Chondrocyte (in vitro differentiated cells): ENCODE data around the gene LARGE1. TPM values are rescaled to one million over a fixed set of nuclear protein-coding genes. Genes with fewer than 3 reads are reported as not detected.

Experiments used
- DNase-seq: peaks from one replicate; pipeline ENCODE4 v3.0.0; 2021; ENCODE audit warnings: mixed read lengths, low spot score
- H3K27ac Mint-ChIP-seq: one replicate; pipeline ENCODE4 v1.8.0; 2021; ENCODE audit warnings: mild to moderate bottlenecking, moderate library complexity, mixed read lengths; ENCODE audit not compliant: unreplicated experiment
- H3K27me3 Mint-ChIP-seq: 2 replicates; pipeline ENCODE4 v1.8.0; 2021; ENCODE audit warnings: low read depth, mixed read lengths
- H3K36me3 Mint-ChIP-seq: 2 replicates; pipeline ENCODE4 v1.8.0; 2021; ENCODE audit warnings: low read depth, mixed read lengths
- H3K4me1 Mint-ChIP-seq: 2 replicates; pipeline ENCODE4 v1.8.0; 2021; ENCODE audit warnings: low read depth, mild to moderate bottlenecking, mixed read lengths
- H3K4me3 Mint-ChIP-seq: one replicate; pipeline ENCODE4 v1.8.0; 2021; ENCODE audit warnings: mild to moderate bottlenecking, moderate library complexity, mixed read lengths; ENCODE audit not compliant: unreplicated experiment
- H3K9me3 Mint-ChIP-seq: 2 replicates; pipeline ENCODE4 v1.8.0; 2021; ENCODE audit warnings: low read depth, mixed read lengths
- total RNA-seq: library from RNA; stranded (reverse); gene quantifications from 3 replicates; pipeline ENCODE4 v1.2.1, GENCODE V29; 2021
- TF ChIP-seq, protein P1 (sequence below): fragments of 200-600 bp; sonication (generic); IDR thresholded peaks from 2 replicates; pipeline ENCODE4 v1.5.0; 2021; ENCODE audit warnings: antibody characterized with exemption, mild to moderate bottlenecking, moderate library complexity

The LARGE1 gene
- total RNA-seq, 1 donor from 2014 or later, result 21.3 TPM

DNA sequence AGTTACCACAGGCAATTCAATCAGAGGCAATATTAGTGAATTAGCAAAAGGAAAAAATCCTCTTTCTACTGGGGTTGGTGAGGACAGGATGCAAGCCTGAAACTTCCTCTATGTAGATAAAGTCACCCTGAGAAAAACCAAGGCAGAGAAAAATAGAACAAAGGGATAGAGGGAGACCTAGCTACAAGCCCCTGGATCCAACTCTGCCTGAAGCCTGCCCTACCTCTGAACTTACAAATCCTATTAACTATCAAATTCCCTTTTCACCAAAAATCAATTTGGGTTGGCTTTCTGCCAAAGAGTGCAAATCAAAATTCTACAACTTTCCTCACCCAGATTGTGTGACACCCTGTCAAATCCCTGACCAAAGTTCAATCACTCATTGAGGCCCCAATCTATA, 161.3 kb downstream of the LARGE1 start:
- peaks cover 2% of the 10 kb centered on the region for H3K36me3 Mint-ChIP-seq
- TF ChIP-seq, protein P1, sequence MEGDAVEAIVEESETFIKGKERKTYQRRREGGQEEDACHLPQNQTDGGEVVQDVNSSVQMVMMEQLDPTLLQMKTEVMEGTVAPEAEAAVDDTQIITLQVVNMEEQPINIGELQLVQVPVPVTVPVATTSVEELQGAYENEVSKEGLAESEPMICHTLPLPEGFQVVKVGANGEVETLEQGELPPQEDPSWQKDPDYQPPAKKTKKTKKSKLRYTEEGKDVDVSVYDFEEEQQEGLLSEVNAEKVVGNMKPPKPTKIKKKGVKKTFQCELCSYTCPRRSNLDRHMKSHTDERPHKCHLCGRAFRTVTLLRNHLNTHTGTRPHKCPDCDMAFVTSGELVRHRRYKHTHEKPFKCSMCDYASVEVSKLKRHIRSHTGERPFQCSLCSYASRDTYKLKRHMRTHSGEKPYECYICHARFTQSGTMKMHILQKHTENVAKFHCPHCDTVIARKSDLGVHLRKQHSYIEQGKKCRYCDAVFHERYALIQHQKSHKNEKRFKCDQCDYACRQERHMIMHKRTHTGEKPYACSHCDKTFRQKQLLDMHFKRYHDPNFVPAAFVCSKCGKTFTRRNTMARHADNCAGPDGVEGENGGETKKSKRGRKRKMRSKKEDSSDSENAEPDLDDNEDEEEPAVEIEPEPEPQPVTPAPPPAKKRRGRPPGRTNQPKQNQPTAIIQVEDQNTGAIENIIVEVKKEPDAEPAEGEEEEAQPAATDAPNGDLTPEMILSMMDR, result no peak
- no peaks in the 10 kb centered on the region for H3K9me3 Mint-ChIP-seq
- no peak for DNase-seq
- H3K27ac Mint-ChIP-seq, result no peak overlapping the region
- no peak overlapping the region for H3K4me3 Mint-ChIP-seq
- peaks cover 6% of the 10 kb centered on the region for H3K4me1 Mint-ChIP-seq
- H3K27me3 Mint-ChIP-seq, result no peaks in the 10 kb centered on the region

DNA sequence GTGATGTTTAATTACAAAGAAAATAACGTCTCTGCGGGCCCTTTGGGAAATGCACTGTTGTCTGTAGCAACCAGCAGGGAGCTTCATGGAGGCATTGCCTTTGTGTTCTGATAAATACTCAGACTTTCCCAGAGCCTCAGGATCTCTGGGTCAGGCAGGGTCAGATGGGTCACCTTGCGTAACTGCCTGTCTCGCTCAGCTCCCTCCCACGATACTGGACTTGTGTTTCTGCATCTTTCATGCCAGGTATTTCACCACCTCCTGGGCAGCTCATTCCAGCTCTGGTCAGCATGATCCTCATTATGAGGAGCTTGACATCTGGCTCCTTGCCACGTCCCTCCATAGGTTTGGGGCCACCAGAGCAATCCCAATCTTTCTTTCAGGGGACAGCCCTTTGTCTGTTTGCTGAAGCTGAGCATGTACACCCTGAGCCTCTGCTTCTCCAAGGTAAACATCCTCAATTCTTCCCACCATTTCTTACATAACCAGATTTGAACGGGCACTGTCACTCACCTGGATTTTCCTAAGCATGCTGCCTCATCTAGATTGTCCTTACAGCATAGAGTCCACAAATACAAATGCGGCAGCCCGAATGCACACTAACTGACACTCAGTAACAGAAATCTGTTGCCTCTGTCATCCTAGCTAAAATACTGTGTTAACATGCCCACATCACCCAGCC, 162.3 kb downstream of the LARGE1 start:
- Mint-ChIP-seq H3K36me3 (peaks cover 2% of the 10 kb centered on the region), H3K27me3 (no peaks in the 10 kb centered on the region), H3K4me3 (no peak overlapping the region), H3K4me1 (peaks cover 3% of the 10 kb centered on the region), H3K27ac (no peak overlapping the region), H3K9me3 (peaks cover 2% of the 10 kb centered on the region)
- TF ChIP-seq, protein P1, result no peak
- no peak for DNase-seq

DNA sequence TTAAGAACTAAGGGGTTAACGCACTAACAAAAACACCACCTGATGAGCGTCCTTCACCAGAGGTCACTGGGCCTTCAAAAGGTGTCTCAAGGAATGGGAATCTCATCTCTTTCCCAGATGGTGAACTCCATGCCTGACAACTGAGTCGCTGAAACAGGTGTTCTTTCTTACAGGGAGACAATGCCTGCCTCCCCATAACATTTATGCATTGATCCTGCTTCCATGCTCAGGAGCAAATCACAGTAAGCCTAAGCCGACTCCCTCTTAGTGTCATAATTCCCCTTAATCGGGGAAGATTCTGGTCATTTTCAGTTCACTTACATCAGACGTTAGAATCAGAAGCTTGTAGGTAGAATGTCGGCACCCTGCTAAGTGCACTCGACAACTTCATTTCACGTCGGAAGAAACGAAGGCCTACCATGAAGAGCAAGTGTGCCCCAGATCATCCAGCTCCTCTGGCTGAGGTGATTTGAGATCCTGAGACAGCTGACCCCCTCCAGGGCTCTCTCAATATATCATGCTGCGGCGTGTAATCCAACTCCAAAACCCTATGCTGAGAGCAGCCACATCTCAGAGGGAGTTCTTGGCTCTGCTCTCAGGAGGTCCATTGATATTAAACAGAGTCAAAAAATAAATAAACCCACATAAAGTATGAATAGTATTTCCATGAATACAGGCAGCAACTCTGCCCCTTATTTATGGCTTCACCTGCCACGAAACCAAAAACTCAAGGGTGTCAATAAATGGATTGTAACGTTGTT, 163.1 kb downstream of the LARGE1 start:
- TF ChIP-seq, protein P1, result no peak
- H3K36me3 Mint-ChIP-seq, result peaks cover 2% of the 10 kb centered on the region
- H3K4me1 Mint-ChIP-seq, result peaks cover 3% of the 10 kb centered on the region
- DNase-seq, result no peak
- no peaks in the 10 kb centered on the region for H3K27me3 Mint-ChIP-seq
- H3K27ac Mint-ChIP-seq, result no peak overlapping the region
- H3K4me3 Mint-ChIP-seq, result no peak overlapping the region
- H3K9me3 Mint-ChIP-seq, result peaks cover 2% of the 10 kb centered on the region

DNA sequence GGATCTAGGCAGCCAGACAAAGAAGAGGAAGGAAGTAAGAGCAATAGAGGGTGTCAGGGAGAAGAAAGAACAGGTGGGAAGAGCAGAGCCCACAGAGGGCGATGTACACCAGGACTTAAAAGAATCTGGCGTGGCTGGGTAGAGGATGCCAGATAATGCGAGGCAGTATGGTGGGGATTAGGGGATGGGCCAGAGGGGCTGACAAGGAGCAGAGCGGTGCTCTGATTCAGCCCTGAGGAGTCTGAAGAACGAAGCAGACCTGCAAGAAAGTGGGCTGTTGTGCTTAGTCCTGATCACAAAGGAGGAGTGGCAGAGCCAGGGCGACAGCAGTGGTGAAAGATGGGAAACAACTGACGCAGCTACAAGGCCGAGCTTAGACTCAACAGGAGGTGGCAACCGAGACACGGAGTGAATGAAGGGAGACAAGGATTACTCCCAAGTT, 163.7 kb downstream of the LARGE1 start:
- TF ChIP-seq, protein P1, result no peak
- Mint-ChIP-seq H3K9me3 (peaks cover 2% of the 10 kb centered on the region), H3K27ac (no peak overlapping the region), H3K27me3 (no peaks in the 10 kb centered on the region), H3K36me3 (peaks cover 2% of the 10 kb centered on the region), H3K4me1 (peaks cover 3% of the 10 kb centered on the region), H3K4me3 (no peak overlapping the region)
- DNase-seq, result no peak

DNA sequence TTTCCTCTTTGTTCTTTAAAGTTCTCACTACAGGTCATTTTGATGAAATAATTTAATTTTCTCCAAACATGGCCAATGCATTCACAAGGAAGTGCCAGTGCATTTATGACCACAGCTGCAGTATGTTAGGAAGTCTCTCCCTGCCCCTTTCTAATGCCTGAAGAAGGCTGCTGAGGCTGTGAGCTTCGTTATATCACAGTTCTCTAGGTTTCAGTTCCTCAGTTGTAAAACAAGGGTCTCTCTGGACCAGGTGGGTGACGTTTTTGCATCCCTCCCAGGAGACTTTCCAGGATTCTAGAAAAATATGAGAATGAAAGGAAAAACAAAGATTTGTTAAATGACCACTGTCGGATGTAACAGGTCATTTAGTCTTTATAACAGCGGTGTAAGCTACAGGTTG, 171.6 kb downstream of the LARGE1 start:
- TF ChIP-seq, protein P1, result no peak
- H3K4me3 Mint-ChIP-seq, result no peak overlapping the region
- DNase-seq, result no peak
- H3K4me1 Mint-ChIP-seq, result no peaks in the 10 kb centered on the region
- H3K9me3 Mint-ChIP-seq, result peaks cover 2% of the 10 kb centered on the region
- no peaks in the 10 kb centered on the region for H3K36me3 Mint-ChIP-seq
- H3K27me3 Mint-ChIP-seq, result no peaks in the 10 kb centered on the region
- H3K27ac Mint-ChIP-seq, result no peak overlapping the region
